HEK293T (cell line): Measurements from ENCODE around the gene KCNK15.

Source experiments
- CTCF ChIA-PET: fragments of 350-600 bp; formaldehyde crosslinking; extraction: SDS; loops from one replicate; lab custom pipeline; 2021; ENCODE audit warnings: antibody characterized with exemption, inconsistent platforms; lab: Yijun Ruan, JAX
- POLR2A ChIA-PET: fragments of 350-600 bp; formaldehyde crosslinking; extraction: SDS; loops from one replicate; lab custom pipeline; 2020; ENCODE audit warnings: antibody characterized with exemption, inconsistent platforms; lab: Yijun Ruan, JAX
- DNase-seq: peaks from one replicate; pipeline ENCODE4 v3.0.0; 2012; ENCODE audit warnings: mixed read lengths; ENCODE audit errors: extremely low spot score
- ARNT ChIP-seq: fragments of 450-650 bp; IDR thresholded peaks from 2 replicates; pipeline ENCODE4 v1.6.1; 2017; ENCODE audit warnings: mild to moderate bottlenecking
- BHLHE40 ChIP-seq: fragments of 450-650 bp; IDR thresholded peaks from 2 replicates; pipeline ENCODE4 v1.6.1; 2016; ENCODE audit warnings: mild to moderate bottlenecking, moderate library complexity, borderline replicate concordance
- CTBP1 ChIP-seq: fragments of 450-650 bp; IDR thresholded peaks from 2 replicates; pipeline ENCODE4 v1.6.1; 2016; ENCODE audit warnings: borderline replicate concordance
- ELF4 ChIP-seq: fragments of 450-650 bp; IDR thresholded peaks from 2 replicates; pipeline ENCODE4 v1.6.1; 2017; ENCODE audit warnings: antibody characterized with exemption
- FOXA1 ChIP-seq: fragments of 450-650 bp; IDR thresholded peaks from 2 replicates; pipeline ENCODE4 v1.6.1; 2016; ENCODE audit warnings: mild to moderate bottlenecking
- FOXK2 ChIP-seq: fragments of 450-650 bp; IDR thresholded peaks from 2 replicates; pipeline ENCODE4 v1.6.1; 2016; ENCODE audit warnings: mild to moderate bottlenecking
- FOXM1 ChIP-seq: fragments of 450-650 bp; IDR thresholded peaks from 2 replicates; pipeline ENCODE4 v1.6.1; 2017; ENCODE audit warnings: mild to moderate bottlenecking, borderline replicate concordance
- HDGF ChIP-seq: fragments of 450-650 bp; IDR thresholded peaks from 2 replicates; pipeline ENCODE4 v1.6.1; 2017; ENCODE audit warnings: antibody characterized with exemption, borderline replicate concordance
- L3MBTL2 ChIP-seq: fragments of 450-650 bp; conservative IDR thresholded peaks from 2 replicates; pipeline ENCODE4 v1.6.1; 2016; ENCODE audit warnings: mild to moderate bottlenecking
- LEF1 ChIP-seq: fragments of 450-650 bp; IDR thresholded peaks from 2 replicates; pipeline ENCODE4 v1.6.1; 2017; ENCODE audit warnings: mild to moderate bottlenecking, borderline replicate concordance
- NFRKB ChIP-seq: fragments of 450-650 bp; IDR thresholded peaks from 2 replicates; pipeline ENCODE4 v1.6.1; 2016; ENCODE audit warnings: mild to moderate bottlenecking, moderate library complexity
- SP1 ChIP-seq: fragments of 450-650 bp; IDR thresholded peaks from 2 replicates; pipeline ENCODE4 v1.6.1; 2017
- SUZ12 ChIP-seq: fragments of 450-650 bp; IDR thresholded peaks from 2 replicates; pipeline ENCODE4 v1.6.1; 2016; ENCODE audit warnings: mild to moderate bottlenecking
- TARDBP ChIP-seq: fragments of 450-650 bp; IDR thresholded peaks from 2 replicates; pipeline ENCODE4 v1.6.1; 2016
- ZNF384 ChIP-seq: fragments of 450-650 bp; IDR thresholded peaks from 2 replicates; pipeline ENCODE4 v1.6.1; 2016
- TF ChIP-seq, protein P1 (sequence below): fragments of 450-650 bp; IDR thresholded peaks from 2 replicates; pipeline ENCODE4 v1.6.1; 2016

The KCNK15 gene

GRCh38 chr20:44787299-44787698 is 41.6 kb downstream of the KCNK15 start:
- TF ChIP-seq HDGF (no peak), FOXA1 (no peak), FOXK2 (no peak), SP1 (no peak), FOXM1 (no peak), BHLHE40 (no peak), L3MBTL2 (no peak), ARNT (no peak), TARDBP (no peak), LEF1 (no peak), ZNF384 (no peak), SUZ12 (no peak)
- ChIA-PET POLR2A (no interaction called here), CTCF (interaction anchor here (0.8 kb wide), 1 partner anchor 18 kb away, joined by 4 read pairs; no protein-coding TSS in a partner anchor)
- no peak for DNase-seq

GRCh38 chr20:44788706-44789456 is 43.2 kb downstream of the KCNK15 start:
- ChIA-PET POLR2A (no interaction called here), CTCF (no interaction called here)
- TF ChIP-seq HDGF (no peak), LEF1 (no peak), ZNF384 (0 out of 2 replicates have a peak, but pooled peaks have one; percentile 17), L3MBTL2 (no peak)
- TF ChIP-seq, protein P1, sequence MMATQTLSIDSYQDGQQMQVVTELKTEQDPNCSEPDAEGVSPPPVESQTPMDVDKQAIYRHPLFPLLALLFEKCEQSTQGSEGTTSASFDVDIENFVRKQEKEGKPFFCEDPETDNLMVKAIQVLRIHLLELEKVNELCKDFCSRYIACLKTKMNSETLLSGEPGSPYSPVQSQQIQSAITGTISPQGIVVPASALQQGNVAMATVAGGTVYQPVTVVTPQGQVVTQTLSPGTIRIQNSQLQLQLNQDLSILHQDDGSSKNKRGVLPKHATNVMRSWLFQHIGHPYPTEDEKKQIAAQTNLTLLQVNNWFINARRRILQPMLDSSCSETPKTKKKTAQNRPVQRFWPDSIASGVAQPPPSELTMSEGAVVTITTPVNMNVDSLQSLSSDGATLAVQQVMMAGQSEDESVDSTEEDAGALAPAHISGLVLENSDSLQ: peak; percentile 86
- no peak for DNase-seq

DNA sequence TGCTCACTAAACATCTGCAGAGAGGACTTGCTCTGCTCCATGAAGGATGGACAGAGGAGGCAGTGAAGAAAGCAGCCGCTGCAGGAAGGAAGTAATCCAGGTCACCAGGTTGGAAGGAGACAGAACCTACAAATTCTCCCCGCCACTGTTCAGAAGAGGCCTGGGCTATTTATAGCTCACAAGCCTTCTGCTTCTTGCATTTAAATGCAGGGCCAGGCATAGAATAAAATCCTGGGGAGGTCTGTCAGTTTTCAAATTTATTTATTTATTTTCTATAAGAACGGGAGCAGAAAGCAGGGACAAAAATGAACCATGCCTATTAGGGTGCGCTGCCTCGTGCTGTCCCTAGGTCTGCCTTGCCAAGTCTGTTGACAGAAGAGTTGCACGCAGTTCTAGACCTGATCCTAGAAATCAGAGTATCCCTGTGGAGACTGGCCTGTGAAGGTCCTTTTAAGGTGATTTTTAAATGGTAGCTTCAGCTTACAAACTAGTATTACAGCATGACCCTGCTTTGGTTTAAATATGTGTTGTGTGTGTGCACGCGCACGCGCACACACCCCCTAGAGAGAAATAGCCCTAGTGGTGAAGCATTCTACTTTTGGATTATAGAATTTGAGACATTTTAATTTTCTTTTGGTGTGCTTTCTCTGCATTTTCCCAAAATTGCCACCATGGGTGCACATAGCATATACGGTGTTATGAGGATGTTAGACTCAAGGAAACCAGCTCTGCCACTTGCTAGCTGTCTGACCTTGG is 45.2 kb downstream of the KCNK15 start:
- TF ChIP-seq TARDBP (no peak), FOXM1 (no peak), L3MBTL2 (no peak)
- ChIA-PET POLR2A (no interaction called here), CTCF (interaction anchor here (0.9 kb wide), 1 partner anchor 43 kb away, joined by 3 read pairs; no protein-coding TSS in a partner anchor)
- DNase-seq: no peak

GRCh38 chr20:44792796-44793195 is 47.1 kb downstream of the KCNK15 start:
- TF ChIP-seq SUZ12: no peak
- TF ChIP-seq, protein P1: no peak
- no peak for TF ChIP-seq L3MBTL2
- TF ChIP-seq ELF4: no peak
- TF ChIP-seq TARDBP: no peak
- no peak for TF ChIP-seq CTBP1
- TF ChIP-seq NFRKB: no peak
- TF ChIP-seq FOXK2: no peak
- TF ChIP-seq LEF1: no peak
- TF ChIP-seq SP1: no peak
- POLR2A ChIA-PET: no interaction called here
- CTCF ChIA-PET: no interaction called here
- DNase-seq: no peak

DNA sequence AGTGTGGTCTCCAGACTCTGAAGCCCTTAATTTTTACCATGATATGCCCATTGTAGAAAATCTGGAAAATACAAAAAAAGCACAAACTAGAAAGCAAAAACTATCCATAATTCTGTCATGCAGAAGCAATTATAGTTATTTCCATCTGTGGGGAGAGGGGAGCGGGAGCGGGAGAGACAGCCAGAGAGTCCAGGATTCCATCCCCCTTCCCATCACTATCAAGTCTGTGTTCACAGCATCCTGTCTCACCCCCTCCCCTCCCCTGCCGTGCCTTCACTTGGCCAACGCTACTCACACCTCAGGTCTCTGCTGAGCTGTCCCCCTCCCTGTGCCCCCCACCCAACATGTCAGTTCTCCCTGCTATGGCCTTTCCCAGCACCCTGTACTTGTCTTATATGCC is 50.2 kb downstream of the KCNK15 start:
- ChIA-PET POLR2A (no interaction called here), CTCF (no interaction called here)
- TF ChIP-seq FOXM1: no peak
- TF ChIP-seq CTBP1: no peak
- TF ChIP-seq, protein P1: no peak
- TF ChIP-seq NFRKB: no peak
- no peak for TF ChIP-seq L3MBTL2
- no peak for TF ChIP-seq TARDBP
- TF ChIP-seq LEF1: no peak
- TF ChIP-seq ELF4: no peak
- TF ChIP-seq HDGF: no peak
- TF ChIP-seq ZNF384: no peak
- TF ChIP-seq ARNT: no peak
- TF ChIP-seq SUZ12: no peak
- DNase-seq: no peak

GRCh38 chr20:44796311-44796710 is 50.6 kb downstream of the KCNK15 start:
- no peak for DNase-seq

More at GRCh38 chr20:44796311-44796710, 50.6 kb downstream of the KCNK15 start:
- no peak for TF ChIP-seq FOXM1
- TF ChIP-seq LEF1: no peak
- no peak for TF ChIP-seq FOXA1
- TF ChIP-seq BHLHE40: no peak
- no peak for TF ChIP-seq CTBP1
- TF ChIP-seq SUZ12: no peak
- TF ChIP-seq, protein P1: no peak
- no peak for TF ChIP-seq SP1
- no peak for TF ChIP-seq ELF4
- no peak for TF ChIP-seq L3MBTL2
- TF ChIP-seq HDGF: no peak
- no peak for TF ChIP-seq FOXK2
- no peak for TF ChIP-seq TARDBP
- no peak for TF ChIP-seq NFRKB
- TF ChIP-seq ARNT: no peak
- no peak for TF ChIP-seq ZNF384
- ChIA-PET CTCF (interaction anchor here (1.2 kb wide), 1 partner anchor 74 kb away, joined by 4 read pairs; no protein-coding TSS in a partner anchor), POLR2A (no interaction called here)
